OCI-LY1 (cell line): ENCODE results near the gene MAD1L1.
A peak's percentile ranks its signal among the peaks of the same experiment; 100 is the strongest.

ENCODE experiments used
- EZH2 ChIP-seq: fragments of 200-600 bp; sonication (generic), shearing (Covaris generic); IDR thresholded peaks from 2 replicates; pipeline ENCODE4 v1.8.0; 2017; ENCODE audit warnings: borderline replicate concordance, mixed run types, mild to moderate bottlenecking, antibody characterized with exemption, low read length, moderate library complexity, mixed read lengths
- TF ChIP-seq, protein P1 (sequence below): fragments of 200-600 bp; sonication (generic), shearing (Covaris generic); IDR thresholded peaks from 2 replicates; pipeline ENCODE4 v1.5.1; 2017; ENCODE audit warnings: mild to moderate bottlenecking, antibody characterized with exemption, low read length, moderate library complexity, mixed read lengths

DNA sequence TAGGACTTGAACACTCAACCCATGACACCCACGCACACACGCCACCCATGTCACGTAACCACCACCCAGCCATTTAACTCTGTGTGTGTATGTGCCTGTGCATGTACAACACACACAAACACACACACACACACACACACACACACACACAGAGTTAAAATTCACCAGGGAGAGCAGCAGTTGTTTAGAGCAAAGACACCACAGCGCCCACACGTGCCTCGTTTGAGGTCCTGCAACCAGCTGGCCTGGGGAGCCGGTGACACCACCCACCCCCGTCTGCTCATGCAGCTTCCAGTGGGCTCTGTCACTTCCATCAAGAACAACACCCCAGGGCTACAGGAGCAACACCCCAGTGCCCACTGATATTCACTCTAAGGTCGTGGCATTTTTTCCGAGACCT lies 465.2 kb downstream of the MAD1L1 start:
- TF ChIP-seq, protein P1, sequence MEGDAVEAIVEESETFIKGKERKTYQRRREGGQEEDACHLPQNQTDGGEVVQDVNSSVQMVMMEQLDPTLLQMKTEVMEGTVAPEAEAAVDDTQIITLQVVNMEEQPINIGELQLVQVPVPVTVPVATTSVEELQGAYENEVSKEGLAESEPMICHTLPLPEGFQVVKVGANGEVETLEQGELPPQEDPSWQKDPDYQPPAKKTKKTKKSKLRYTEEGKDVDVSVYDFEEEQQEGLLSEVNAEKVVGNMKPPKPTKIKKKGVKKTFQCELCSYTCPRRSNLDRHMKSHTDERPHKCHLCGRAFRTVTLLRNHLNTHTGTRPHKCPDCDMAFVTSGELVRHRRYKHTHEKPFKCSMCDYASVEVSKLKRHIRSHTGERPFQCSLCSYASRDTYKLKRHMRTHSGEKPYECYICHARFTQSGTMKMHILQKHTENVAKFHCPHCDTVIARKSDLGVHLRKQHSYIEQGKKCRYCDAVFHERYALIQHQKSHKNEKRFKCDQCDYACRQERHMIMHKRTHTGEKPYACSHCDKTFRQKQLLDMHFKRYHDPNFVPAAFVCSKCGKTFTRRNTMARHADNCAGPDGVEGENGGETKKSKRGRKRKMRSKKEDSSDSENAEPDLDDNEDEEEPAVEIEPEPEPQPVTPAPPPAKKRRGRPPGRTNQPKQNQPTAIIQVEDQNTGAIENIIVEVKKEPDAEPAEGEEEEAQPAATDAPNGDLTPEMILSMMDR, result peak; percentile 22; the same call in 1 of the 2 replicates
- TF ChIP-seq EZH2, result no peak
